ENCODE data around the gene NRXN2.
A peak's percentile ranks its signal among the peaks of the same experiment; 100 is the strongest.

The NRXN2 gene

DNA sequence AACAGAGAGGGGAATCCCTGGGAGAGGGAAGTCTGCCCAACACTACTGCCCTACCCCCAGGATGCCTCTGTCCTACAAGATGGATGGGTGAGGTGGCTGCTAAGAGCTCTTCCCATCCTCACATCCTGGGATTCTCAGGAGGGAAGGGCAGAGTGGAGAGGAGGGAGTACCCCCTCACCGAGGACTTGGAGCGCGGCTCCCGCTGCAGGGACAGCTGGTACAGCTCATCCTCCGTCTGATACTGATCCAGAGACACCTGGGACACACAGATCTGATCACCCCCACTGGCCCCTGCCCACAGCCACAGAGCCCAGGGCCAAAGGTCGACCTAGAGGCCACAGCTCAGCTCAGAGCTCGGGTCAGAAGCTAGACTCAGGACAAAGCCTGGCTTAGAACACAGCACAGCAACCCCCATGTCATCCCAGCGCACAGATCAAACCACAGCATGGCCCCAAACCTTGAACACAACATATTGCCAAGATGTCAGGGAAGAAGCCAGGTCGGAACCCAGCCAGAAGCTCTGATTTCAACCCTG lies 12.8 kb upstream of the NRXN2 start:
- no peak overlapping the region for H4K91ac ChIP-seq (ENCODE audit: low read depth, low read length, poor library complexity)
- no peak overlapping the region for H2BK12ac ChIP-seq (ENCODE audit: low read length)
- H3K9ac ChIP-seq (ENCODE audit: low read depth, low read length, poor library complexity): peak overlapping the region; percentile 0
- no peaks in the 10 kb centered on the region for H3K79me1 ChIP-seq (ENCODE audit: low read depth, low read length)
- no peak for DNase-seq (ENCODE audit: low spot score)
- H3K4me2 ChIP-seq (ENCODE audit: insufficient read depth, low read length, poor library complexity, severe bottlenecking): no peak overlapping the region
- peaks cover 4 to 5% of the 10 kb centered on the region in 2 donors for H3K4me1 ChIP-seq (ENCODE audit: control insufficient read depth in 2 of 2, insufficient read depth in 1 of 2, low read depth in 1 of 2, low read length in 2 of 2)
- H3K18ac ChIP-seq (ENCODE audit: low read length): peak overlapping the region; percentile 23
- H3K36me3 ChIP-seq (replicated peaks in 1 of 2; ENCODE audit: control insufficient read depth in 2 of 2, insufficient read depth in 2 of 2, low read length in 2 of 2): no peaks in the 10 kb centered on the region
- H4K8ac ChIP-seq (ENCODE audit: low read depth, low read length): no peak overlapping the region
- no peak overlapping the region for H3K4ac ChIP-seq (ENCODE audit: low read length)
- no peak overlapping the region for H2BK5ac ChIP-seq (ENCODE audit: low read length)
- H3K27me3 ChIP-seq (ENCODE audit: control insufficient read depth in 3 of 3, insufficient read depth in 3 of 3, low read depth in 1 of 3, low read length in 3 of 3): peaks cover 0 to 12% (median 4%) of the 10 kb centered on the region in 3 experiments
- no peak overlapping the region for H3K14ac ChIP-seq (ENCODE audit: low read length)
- H2AFZ ChIP-seq (ENCODE audit: low read length): no peak overlapping the region
- H3K27ac ChIP-seq (replicated peaks; ENCODE audit: low read length): no peak overlapping the region
- WGBS, 2 donors (ENCODE audit: extremely low coverage in 2 of 2, insufficient read length in 2 of 2, insufficient replicate concordance in 1 of 2): no CpG with 5 or more reads among the region's 9 CpGs
- peak overlapping the region; percentile 44 for H2BK15ac ChIP-seq (ENCODE audit: low read length)
- no peak overlapping the region for H2BK120ac ChIP-seq (ENCODE audit: low read depth, low read length)
- H3K4me3 ChIP-seq (ENCODE audit: low read length in 2 of 2): no peak overlapping the region
- peak overlapping the region; percentile 10 for H3K23ac ChIP-seq (ENCODE audit: low read depth, low read length, poor library complexity)
- no peak overlapping the region for H2AK5ac ChIP-seq (ENCODE audit: low read depth, low read length)
- peaks cover 0 to 2% of the 10 kb centered on the region in 2 donors for H3K9me3 ChIP-seq (replicated peaks in 1 of 2; ENCODE audit: control insufficient read depth in 2 of 2, insufficient read depth in 1 of 2, low read depth in 1 of 2, low read length in 2 of 2)

- no peaks in the 10 kb centered on the region for H3K36me3 ChIP-seq (replicated peaks in 1 of 2; ENCODE audit: control insufficient read depth in 2 of 2, insufficient read depth in 2 of 2, low read length in 2 of 2)
- DNase-seq (ENCODE audit: low spot score): no peak
- H3K79me1 ChIP-seq (ENCODE audit: low read depth, low read length): no peaks in the 10 kb centered on the region
These were observed 12.1 kb upstream of the NRXN2 start for GRCh38 chr11:64734811-64735724.

DNA sequence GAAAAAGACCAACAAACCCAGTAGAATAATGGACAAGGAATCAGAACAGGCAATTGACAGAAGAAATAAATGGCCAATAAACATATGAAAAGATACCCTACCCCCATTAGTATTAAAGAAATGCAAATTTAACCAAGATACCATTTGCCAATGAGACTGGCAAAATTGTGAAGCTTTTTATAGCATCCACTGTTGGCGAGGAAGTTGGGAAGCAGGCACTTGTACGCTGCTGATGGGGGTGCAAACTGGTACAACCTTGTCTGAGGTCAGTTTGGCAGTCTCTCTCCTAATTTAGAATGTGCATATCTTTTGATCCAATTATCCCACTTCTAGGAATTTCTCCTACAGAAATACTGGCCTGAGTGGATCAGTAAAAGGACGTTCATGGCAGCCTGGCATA lies 8.6 kb upstream of the NRXN2 start:
- no CpG with 5 or more reads among the region's 3 CpGs for WGBS, 2 donors (ENCODE audit: extremely low coverage in 2 of 2, insufficient read length in 2 of 2, insufficient replicate concordance in 1 of 2)
- no peak overlapping the region for H3K18ac ChIP-seq (ENCODE audit: low read length)

More at GRCh38 chr11:64734811-64735724, 12.1 kb upstream of the NRXN2 start:
- no peak overlapping the region for H3K4me2 ChIP-seq (ENCODE audit: insufficient read depth, low read length, poor library complexity, severe bottlenecking)
- H2BK5ac ChIP-seq (ENCODE audit: low read length): no peak overlapping the region
- H3K9ac ChIP-seq (ENCODE audit: low read depth, low read length, poor library complexity): peak overlapping the region; percentile 0
- H3K18ac ChIP-seq (ENCODE audit: low read length): no peak overlapping the region
- no peak overlapping the region for H3K27ac ChIP-seq (replicated peaks; ENCODE audit: low read length)
- peak overlapping the region; percentile 44 for H2BK15ac ChIP-seq (ENCODE audit: low read length)
- H2BK120ac ChIP-seq (ENCODE audit: low read depth, low read length): no peak overlapping the region
- peaks cover 5% of the 10 kb centered on the region in 2 donors for H3K4me1 ChIP-seq (ENCODE audit: control insufficient read depth in 2 of 2, insufficient read depth in 1 of 2, low read depth in 1 of 2, low read length in 2 of 2)
- H4K91ac ChIP-seq (ENCODE audit: low read depth, low read length, poor library complexity): no peak overlapping the region
- H3K4ac ChIP-seq (ENCODE audit: low read length): no peak overlapping the region
- no peak overlapping the region for H3K4me3 ChIP-seq (ENCODE audit: low read length in 2 of 2)
- H3K27me3 ChIP-seq (ENCODE audit: control insufficient read depth in 3 of 3, insufficient read depth in 3 of 3, low read depth in 1 of 3, low read length in 3 of 3): peaks cover 0 to 4% (median 0%) of the 10 kb centered on the region in 3 experiments
- H3K9me3 ChIP-seq (replicated peaks in 1 of 2; ENCODE audit: control insufficient read depth in 2 of 2, insufficient read depth in 1 of 2, low read depth in 1 of 2, low read length in 2 of 2): peaks cover 0 to under 1% of the 10 kb centered on the region in 2 donors
- no peak overlapping the region for H3K14ac ChIP-seq (ENCODE audit: low read length)
- H2AFZ ChIP-seq (ENCODE audit: low read length): no peak overlapping the region
- H2BK12ac ChIP-seq (ENCODE audit: low read length): no peak overlapping the region
- no peak overlapping the region for H4K8ac ChIP-seq (ENCODE audit: low read depth, low read length)
- no peak overlapping the region for H3K23ac ChIP-seq (ENCODE audit: low read depth, low read length, poor library complexity)
- no peak overlapping the region for H2AK5ac ChIP-seq (ENCODE audit: low read depth, low read length)
- no CpG with 5 or more reads among the region's 23 CpGs for WGBS, 2 donors (ENCODE audit: extremely low coverage in 2 of 2, insufficient read length in 2 of 2, insufficient replicate concordance in 1 of 2)

DNA sequence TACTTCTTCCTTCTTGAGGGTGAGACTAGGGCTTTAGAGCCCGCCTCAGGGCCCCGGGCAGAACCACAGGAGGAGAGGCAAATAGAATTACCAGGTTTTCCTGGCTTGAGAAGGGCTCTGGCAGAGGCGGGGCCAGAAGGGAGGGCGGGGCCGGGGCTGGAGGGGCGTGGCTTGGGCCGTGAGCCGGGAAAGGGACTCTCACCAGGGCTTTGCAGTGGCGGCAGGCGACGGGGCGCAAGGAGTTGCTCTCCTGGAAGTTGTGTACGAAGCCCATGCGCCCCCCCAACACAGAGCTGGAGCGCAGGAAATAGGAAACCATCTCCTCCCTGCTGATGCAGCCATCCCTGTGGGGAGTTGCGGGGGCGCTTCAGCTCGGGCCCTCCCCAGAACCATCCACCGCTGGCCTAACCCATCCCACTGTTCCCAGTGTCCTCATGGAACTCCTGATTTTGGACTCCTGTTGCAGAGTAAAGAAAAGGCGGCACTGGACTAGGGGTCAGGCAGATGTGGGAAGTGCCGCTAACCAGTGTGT lies 6.9 kb upstream of the NRXN2 start:
- Histone ChIP-seq H3K9ac (ENCODE audit: low read depth, low read length, poor library complexity) (no peak overlapping the region), H3K36me3 (replicated peaks in 1 of 2; ENCODE audit: control insufficient read depth in 2 of 2, insufficient read depth in 2 of 2, low read length in 2 of 2) (no peaks in the 10 kb centered on the region), H4K91ac (ENCODE audit: low read depth, low read length, poor library complexity) (no peak overlapping the region), H2BK5ac (ENCODE audit: low read length) (no peak overlapping the region), H3K23ac (ENCODE audit: low read depth, low read length, poor library complexity) (no peak overlapping the region), H3K4ac (ENCODE audit: low read length) (no peak overlapping the region), H3K79me1 (ENCODE audit: low read depth, low read length) (no peaks in the 10 kb centered on the region), H3K9me3 (replicated peaks in 1 of 2; ENCODE audit: control insufficient read depth in 2 of 2, insufficient read depth in 1 of 2, low read depth in 1 of 2, low read length in 2 of 2) (no peaks in the 10 kb centered on the region), H2BK12ac (ENCODE audit: low read length) (no peak overlapping the region), H3K4me1 (ENCODE audit: control insufficient read depth in 2 of 2, insufficient read depth in 1 of 2, low read depth in 1 of 2, low read length in 2 of 2) (peaks cover 16 to 18% of the 10 kb centered on the region in 2 donors), H3K14ac (ENCODE audit: low read length) (no peak overlapping the region), H2AK5ac (ENCODE audit: low read depth, low read length) (peak overlapping the region; percentile 30), H3K18ac (ENCODE audit: low read length) (no peak overlapping the region), H4K8ac (ENCODE audit: low read depth, low read length) (peak overlapping the region; percentile 9), H3K4me3 (ENCODE audit: low read length in 2 of 2) (no peak overlapping the region), H3K27ac (replicated peaks; ENCODE audit: low read length) (no peak overlapping the region), H2BK15ac (ENCODE audit: low read length) (no peak overlapping the region), H3K27me3 (ENCODE audit: control insufficient read depth in 3 of 3, insufficient read depth in 3 of 3, low read depth in 1 of 3, low read length in 3 of 3) (no peaks in the 10 kb centered on the region), H2BK120ac (ENCODE audit: low read depth, low read length) (no peak overlapping the region), H3K4me2 (ENCODE audit: insufficient read depth, low read length, poor library complexity, severe bottlenecking) (no peak overlapping the region), H2AFZ (ENCODE audit: low read length) (peak overlapping the region; percentile 66)
- no CpG with 5 or more reads among the region's 21 CpGs for WGBS, 2 donors (ENCODE audit: extremely low coverage in 2 of 2, insufficient read length in 2 of 2, insufficient replicate concordance in 1 of 2)
- DNase-seq (ENCODE audit: low spot score): no peak

More for the DNA sequence above, 8.6 kb upstream of the NRXN2 start:
- Histone ChIP-seq H3K4ac (ENCODE audit: low read length) (no peak overlapping the region), H3K79me1 (ENCODE audit: low read depth, low read length) (no peaks in the 10 kb centered on the region), H3K4me2 (ENCODE audit: insufficient read depth, low read length, poor library complexity, severe bottlenecking) (no peak overlapping the region), H2BK12ac (ENCODE audit: low read length) (no peak overlapping the region), H2BK120ac (ENCODE audit: low read depth, low read length) (no peak overlapping the region), H4K91ac (ENCODE audit: low read depth, low read length, poor library complexity) (no peak overlapping the region), H2AFZ (ENCODE audit: low read length) (no peak overlapping the region), H3K14ac (ENCODE audit: low read length) (no peak overlapping the region), H3K4me1 (ENCODE audit: control insufficient read depth in 2 of 2, insufficient read depth in 1 of 2, low read depth in 1 of 2, low read length in 2 of 2) (peaks cover 7% of the 10 kb centered on the region in 2 donors), H3K27me3 (ENCODE audit: control insufficient read depth in 3 of 3, insufficient read depth in 3 of 3, low read depth in 1 of 3, low read length in 3 of 3) (no peaks in the 10 kb centered on the region), H3K9ac (ENCODE audit: low read depth, low read length, poor library complexity) (no peak overlapping the region), H2BK5ac (ENCODE audit: low read length) (no peak overlapping the region), H3K4me3 (ENCODE audit: low read length in 2 of 2) (no peak overlapping the region), H3K23ac (ENCODE audit: low read depth, low read length, poor library complexity) (no peak overlapping the region), H2BK15ac (ENCODE audit: low read length) (no peak overlapping the region), H4K8ac (ENCODE audit: low read depth, low read length) (no peak overlapping the region), H2AK5ac (ENCODE audit: low read depth, low read length) (no peak overlapping the region), H3K27ac (replicated peaks; ENCODE audit: low read length) (no peak overlapping the region), H3K36me3 (replicated peaks in 1 of 2; ENCODE audit: control insufficient read depth in 2 of 2, insufficient read depth in 2 of 2, low read length in 2 of 2) (no peaks in the 10 kb centered on the region), H3K9me3 (replicated peaks in 1 of 2; ENCODE audit: control insufficient read depth in 2 of 2, insufficient read depth in 1 of 2, low read depth in 1 of 2, low read length in 2 of 2) (no peaks in the 10 kb centered on the region)
- no peak for DNase-seq (ENCODE audit: low spot score)

Measured in neuronal stem cell (in vitro differentiated cells).